ENCODE results near the gene CACNA1I.

DNA sequence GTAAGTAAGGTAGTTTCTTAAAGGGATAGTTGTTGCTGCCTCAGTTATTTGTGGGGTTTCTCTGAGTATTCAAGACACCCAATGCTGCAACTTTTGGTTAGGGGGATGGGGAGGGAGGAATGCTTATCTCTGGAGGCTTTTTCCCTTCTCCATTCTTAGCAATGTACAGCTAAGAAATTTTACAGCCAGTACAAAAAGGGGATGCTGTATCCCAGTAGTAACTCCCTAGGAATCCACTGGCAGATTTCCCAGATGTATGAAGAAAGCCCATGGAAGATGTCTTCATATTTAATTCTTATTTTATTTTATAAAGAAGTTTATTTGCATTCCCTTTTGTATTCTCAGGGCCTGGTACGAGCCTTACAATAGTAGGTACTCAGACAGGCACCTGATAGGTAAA, 168.2 kb downstream of the CACNA1I start:
- TF ChIP-seq, protein P1, sequence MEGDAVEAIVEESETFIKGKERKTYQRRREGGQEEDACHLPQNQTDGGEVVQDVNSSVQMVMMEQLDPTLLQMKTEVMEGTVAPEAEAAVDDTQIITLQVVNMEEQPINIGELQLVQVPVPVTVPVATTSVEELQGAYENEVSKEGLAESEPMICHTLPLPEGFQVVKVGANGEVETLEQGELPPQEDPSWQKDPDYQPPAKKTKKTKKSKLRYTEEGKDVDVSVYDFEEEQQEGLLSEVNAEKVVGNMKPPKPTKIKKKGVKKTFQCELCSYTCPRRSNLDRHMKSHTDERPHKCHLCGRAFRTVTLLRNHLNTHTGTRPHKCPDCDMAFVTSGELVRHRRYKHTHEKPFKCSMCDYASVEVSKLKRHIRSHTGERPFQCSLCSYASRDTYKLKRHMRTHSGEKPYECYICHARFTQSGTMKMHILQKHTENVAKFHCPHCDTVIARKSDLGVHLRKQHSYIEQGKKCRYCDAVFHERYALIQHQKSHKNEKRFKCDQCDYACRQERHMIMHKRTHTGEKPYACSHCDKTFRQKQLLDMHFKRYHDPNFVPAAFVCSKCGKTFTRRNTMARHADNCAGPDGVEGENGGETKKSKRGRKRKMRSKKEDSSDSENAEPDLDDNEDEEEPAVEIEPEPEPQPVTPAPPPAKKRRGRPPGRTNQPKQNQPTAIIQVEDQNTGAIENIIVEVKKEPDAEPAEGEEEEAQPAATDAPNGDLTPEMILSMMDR (IDR thresholded peaks at IDR 0.05; ENCODE audit: control extremely low read depth in 1 of 3, insufficient read depth in 1 of 3, low read depth in 1 of 3, low read length in 3 of 3) = no peak
- no peak for TF ChIP-seq POLR2AphosphoS5 (IDR thresholded peaks at IDR 0.05; ENCODE audit: low read depth, low read length)
- TF ChIP-seq POLR2A (IDR thresholded peaks at IDR 0.05; ENCODE audit: control extremely low read depth in 1 of 2, low read depth in 2 of 2, low read length in 2 of 2) = no peak
- TF ChIP-seq YY1 (IDR thresholded peaks at IDR 0.05; ENCODE audit: low read depth, low read length) = no peak
- no peak for TF ChIP-seq RNF2 (IDR thresholded peaks at IDR 0.05; ENCODE audit: borderline replicate concordance, low read depth, low read length, missing control alignments, poor library complexity, severe bottlenecking)
- TF ChIP-seq, protein P2, sequence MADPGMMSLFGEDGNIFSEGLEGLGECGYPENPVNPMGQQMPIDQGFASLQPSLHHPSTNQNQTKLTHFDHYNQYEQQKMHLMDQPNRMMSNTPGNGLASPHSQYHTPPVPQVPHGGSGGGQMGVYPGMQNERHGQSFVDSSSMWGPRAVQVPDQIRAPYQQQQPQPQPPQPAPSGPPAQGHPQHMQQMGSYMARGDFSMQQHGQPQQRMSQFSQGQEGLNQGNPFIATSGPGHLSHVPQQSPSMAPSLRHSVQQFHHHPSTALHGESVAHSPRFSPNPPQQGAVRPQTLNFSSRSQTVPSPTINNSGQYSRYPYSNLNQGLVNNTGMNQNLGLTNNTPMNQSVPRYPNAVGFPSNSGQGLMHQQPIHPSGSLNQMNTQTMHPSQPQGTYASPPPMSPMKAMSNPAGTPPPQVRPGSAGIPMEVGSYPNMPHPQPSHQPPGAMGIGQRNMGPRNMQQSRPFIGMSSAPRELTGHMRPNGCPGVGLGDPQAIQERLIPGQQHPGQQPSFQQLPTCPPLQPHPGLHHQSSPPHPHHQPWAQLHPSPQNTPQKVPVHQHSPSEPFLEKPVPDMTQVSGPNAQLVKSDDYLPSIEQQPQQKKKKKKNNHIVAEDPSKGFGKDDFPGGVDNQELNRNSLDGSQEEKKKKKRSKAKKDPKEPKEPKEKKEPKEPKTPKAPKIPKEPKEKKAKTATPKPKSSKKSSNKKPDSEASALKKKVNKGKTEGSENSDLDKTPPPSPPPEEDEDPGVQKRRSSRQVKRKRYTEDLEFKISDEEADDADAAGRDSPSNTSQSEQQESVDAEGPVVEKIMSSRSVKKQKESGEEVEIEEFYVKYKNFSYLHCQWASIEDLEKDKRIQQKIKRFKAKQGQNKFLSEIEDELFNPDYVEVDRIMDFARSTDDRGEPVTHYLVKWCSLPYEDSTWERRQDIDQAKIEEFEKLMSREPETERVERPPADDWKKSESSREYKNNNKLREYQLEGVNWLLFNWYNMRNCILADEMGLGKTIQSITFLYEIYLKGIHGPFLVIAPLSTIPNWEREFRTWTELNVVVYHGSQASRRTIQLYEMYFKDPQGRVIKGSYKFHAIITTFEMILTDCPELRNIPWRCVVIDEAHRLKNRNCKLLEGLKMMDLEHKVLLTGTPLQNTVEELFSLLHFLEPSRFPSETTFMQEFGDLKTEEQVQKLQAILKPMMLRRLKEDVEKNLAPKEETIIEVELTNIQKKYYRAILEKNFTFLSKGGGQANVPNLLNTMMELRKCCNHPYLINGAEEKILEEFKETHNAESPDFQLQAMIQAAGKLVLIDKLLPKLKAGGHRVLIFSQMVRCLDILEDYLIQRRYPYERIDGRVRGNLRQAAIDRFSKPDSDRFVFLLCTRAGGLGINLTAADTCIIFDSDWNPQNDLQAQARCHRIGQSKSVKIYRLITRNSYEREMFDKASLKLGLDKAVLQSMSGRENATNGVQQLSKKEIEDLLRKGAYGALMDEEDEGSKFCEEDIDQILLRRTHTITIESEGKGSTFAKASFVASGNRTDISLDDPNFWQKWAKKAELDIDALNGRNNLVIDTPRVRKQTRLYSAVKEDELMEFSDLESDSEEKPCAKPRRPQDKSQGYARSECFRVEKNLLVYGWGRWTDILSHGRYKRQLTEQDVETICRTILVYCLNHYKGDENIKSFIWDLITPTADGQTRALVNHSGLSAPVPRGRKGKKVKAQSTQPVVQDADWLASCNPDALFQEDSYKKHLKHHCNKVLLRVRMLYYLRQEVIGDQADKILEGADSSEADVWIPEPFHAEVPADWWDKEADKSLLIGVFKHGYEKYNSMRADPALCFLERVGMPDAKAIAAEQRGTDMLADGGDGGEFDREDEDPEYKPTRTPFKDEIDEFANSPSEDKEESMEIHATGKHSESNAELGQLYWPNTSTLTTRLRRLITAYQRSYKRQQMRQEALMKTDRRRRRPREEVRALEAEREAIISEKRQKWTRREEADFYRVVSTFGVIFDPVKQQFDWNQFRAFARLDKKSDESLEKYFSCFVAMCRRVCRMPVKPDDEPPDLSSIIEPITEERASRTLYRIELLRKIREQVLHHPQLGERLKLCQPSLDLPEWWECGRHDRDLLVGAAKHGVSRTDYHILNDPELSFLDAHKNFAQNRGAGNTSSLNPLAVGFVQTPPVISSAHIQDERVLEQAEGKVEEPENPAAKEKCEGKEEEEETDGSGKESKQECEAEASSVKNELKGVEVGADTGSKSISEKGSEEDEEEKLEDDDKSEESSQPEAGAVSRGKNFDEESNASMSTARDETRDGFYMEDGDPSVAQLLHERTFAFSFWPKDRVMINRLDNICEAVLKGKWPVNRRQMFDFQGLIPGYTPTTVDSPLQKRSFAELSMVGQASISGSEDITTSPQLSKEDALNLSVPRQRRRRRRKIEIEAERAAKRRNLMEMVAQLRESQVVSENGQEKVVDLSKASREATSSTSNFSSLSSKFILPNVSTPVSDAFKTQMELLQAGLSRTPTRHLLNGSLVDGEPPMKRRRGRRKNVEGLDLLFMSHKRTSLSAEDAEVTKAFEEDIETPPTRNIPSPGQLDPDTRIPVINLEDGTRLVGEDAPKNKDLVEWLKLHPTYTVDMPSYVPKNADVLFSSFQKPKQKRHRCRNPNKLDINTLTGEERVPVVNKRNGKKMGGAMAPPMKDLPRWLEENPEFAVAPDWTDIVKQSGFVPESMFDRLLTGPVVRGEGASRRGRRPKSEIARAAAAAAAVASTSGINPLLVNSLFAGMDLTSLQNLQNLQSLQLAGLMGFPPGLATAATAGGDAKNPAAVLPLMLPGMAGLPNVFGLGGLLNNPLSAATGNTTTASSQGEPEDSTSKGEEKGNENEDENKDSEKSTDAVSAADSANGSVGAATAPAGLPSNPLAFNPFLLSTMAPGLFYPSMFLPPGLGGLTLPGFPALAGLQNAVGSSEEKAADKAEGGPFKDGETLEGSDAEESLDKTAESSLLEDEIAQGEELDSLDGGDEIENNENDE (IDR thresholded peaks at IDR 0.05; ENCODE audit: insufficient replicate concordance, low read length) = no peak
- no peak for TF ChIP-seq SUZ12 (IDR thresholded peaks at IDR 0.05; ENCODE audit: low read length)
- no peak for TF ChIP-seq PHF8 (conservative IDR thresholded peaks at IDR 0.05; ENCODE audit: low read depth, low read length)
- no peak for TF ChIP-seq CREB1 (IDR thresholded peaks at IDR 0.05)
- no peak for TF ChIP-seq EP300 (IDR thresholded peaks at IDR 0.05; ENCODE audit: borderline replicate concordance in 1 of 2, low read depth in 2 of 2, low read length in 2 of 2)
- no peak for TF ChIP-seq HDAC6 (IDR thresholded peaks at IDR 0.05; ENCODE audit: low read depth, low read length)
- TF ChIP-seq, protein P3, sequence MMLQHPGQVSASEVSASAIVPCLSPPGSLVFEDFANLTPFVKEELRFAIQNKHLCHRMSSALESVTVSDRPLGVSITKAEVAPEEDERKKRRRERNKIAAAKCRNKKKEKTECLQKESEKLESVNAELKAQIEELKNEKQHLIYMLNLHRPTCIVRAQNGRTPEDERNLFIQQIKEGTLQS (IDR thresholded peaks at IDR 0.05; ENCODE audit: insufficient read depth, low read depth, low read length) = no peak
- TF ChIP-seq BCL11A (IDR thresholded peaks at IDR 0.05; ENCODE audit: low read depth in 2 of 2, low read length in 2 of 2) = no peak
